Superior temporal gyrus (tissue), 1 donor: ENCODE results near the gene FER.
"Not testable (repeated sequence)": the region's sequence is repeated elsewhere in the genome, so short reads cannot be mapped to it uniquely, and the experiment has no call there.

Source experiments
- DNase-seq: peaks from one replicate; pipeline ENCODE4 v3.0.0-alpha.2; 2016; ENCODE audit errors: extremely low spot score

FER gene

GRCh38 chr5:108953940-108954339 is 206.2 kb downstream of the FER start:
- no peak for DNase-seq

- no peak for DNase-seq
Measured at GRCh38 chr5:108957333-108957732, 209.6 kb downstream of the FER start.

- no peak for DNase-seq
Measured at GRCh38 chr5:108966910-108967309, 219.2 kb downstream of the FER start.

DNA sequence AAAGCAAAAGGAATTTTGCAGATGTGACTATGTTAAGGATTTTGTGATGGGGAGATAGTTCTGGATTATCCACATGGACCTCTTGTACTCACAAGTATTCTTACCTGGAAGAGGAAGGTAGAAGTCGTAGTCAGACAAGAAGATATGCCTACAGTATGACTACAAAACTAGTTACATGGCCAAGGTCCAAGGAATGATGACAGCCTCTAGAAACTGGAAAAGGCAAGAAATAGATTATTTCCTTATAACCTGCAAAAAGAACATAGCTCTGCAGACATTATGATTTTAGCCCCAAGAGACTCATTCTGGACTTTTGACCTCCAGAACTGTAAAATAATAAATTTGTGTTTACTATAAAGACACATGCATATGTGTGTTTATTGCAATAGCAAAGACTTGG is 226.9 kb downstream of the FER start:
- DNase-seq: no peak

GRCh38 chr5:108975697-108976096 is 228.0 kb downstream of the FER start:
- no peak for DNase-seq

- DNase-seq: no peak
Measured at GRCh38 chr5:108983461-108984092, 235.9 kb downstream of the FER start.

DNA sequence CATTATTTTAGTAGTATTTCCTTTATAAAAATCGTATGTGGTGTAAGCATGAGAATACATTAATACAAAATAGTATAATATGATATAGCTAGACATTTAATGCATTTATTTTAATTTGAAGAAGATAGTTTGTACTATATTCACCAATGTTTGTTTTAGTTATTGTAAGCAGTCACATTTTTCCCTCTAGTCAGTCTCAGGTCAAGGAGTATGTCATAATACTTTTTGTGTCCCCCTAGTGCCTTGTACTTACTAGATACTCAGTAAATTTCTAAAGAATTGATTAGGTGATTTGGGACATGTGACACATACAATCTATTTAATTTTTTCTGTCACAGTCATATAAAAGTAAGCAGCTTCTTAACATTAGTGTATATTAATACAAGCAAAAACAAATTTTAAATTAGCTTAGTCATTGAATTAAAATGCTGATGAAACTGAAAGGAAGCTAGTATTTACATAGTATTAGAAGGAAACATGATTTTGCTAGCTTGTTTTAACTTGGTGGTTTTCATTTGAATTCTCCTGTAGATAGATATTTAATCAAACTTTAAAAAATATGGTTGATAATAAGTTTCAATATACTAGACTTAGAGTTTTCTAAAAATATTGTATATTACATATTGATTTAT is 242.2 kb downstream of the FER start:
- no peak for DNase-seq

- DNase-seq: not testable (repeated sequence)
Measured at GRCh38 chr5:108992396-108993085, 244.8 kb downstream of the FER start.

DNA sequence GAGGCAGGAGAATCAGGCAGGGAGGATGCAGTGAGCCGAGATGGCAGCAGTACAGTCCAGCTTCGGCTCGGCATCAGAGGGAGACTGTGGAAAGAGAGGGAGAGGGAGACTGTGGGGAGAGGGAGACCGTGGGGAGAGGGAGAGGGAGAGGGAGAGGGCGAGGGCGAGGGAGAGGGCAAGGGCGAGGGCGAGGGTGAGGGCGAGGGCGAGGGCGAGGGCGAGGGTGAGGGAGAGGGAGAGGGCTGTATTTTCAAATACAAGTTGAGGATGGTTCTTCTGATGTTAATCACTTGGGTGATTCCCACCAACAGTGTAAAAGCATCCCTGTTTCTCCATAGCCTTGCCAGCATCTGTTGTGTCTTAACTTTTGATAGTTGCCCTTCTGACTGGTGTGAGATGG is 245.7 kb downstream of the FER start:
- not testable (repeated sequence) for DNase-seq

DNA sequence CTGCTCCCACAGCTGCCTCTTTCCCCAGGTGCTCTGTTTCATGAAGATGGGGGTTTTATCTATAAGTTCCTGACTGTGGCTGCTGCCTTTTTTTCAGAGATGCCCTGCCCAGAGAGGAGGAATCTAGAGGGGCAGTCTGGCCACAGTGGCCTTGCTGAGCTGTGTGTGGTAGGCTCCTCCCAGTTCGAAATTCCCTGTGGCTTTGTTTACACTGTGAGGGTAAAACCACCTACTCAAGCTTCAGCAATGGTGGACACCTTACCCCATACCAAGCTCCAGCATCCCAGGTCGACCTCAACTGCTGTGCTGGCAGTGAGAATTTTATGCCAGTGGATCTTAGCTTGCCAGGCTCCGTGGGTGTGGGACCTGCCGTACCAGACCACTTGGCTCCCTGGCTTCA is 250.0 kb downstream of the FER start:
- no peak for DNase-seq

GRCh38 chr5:108998216-108998615 is 250.5 kb downstream of the FER start:
- no peak for DNase-seq

DNA sequence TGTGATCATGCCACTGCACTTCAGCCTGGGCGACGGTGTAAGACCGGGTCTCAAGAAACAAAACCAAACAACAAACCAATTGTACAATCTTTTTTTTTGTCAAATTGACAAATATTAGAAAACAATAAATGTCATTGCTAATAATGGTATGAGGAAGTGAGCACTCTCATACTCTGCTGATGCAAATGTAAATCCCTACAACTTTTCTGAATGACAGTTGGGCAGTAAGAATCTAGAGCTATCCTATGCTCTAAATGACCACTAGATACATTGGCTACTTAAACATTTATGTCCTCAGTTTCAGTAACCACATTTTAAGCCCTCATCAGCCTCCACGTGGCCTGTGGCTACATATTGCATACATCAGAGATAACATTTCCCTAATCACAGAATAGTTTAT is 256.2 kb downstream of the FER start:
- DNase-seq: no peak

DNA sequence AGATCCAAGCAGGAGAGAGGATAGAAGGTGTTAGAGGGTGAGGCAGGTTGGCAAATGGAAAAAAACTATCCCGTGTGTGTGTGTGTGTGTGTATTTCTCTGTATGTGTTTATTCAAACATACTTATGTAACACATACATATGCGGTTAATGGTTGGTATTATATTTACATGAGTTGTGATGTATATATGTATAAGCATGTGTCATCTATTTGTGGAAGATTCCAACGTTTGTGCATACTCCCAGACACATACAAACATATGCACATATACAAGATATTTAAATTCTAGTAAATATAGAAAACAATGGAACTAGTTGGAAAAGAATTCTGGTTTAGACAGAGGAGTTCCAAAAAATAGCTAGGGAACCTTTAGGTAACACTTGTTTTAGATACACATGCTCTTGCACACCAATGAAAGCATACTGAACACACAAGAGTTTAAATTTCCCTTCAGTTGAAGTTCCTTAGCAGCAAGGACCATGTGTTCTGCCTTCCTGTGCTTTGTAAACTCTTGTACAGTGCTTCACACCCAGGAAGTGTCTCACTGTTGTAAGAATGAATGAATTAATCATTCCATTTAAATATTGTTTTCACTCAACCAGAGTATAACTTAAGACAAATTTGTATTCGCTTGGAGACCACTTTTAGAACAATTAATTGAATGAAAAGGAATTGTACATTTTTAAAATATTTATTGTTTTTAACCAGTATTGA is 257.8 kb downstream of the FER start:
- no peak for DNase-seq

- no peak for DNase-seq
Measured at GRCh38 chr5:109006129-109006528, 258.4 kb downstream of the FER start.

GRCh38 chr5:109016300-109016699 is 268.6 kb downstream of the FER start:
- DNase-seq: no peak

DNA sequence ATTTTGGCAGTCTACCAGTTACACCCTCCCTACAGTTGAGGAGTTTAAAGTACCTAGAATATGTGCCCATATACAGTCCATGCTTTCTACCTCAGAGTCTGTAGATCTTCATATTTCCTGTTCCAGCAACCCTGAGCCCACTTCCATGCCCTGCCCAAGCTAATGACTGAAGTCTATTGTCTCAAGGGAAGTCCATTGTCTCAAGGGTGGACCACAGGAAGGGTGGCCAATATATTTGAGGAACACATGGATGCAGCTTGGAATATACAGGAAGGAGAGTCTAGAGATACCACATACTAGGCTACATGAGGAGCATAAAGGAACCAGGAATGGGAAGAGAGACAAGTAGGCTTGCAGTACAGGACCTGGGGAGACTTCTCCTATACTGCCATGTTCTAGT is 274.4 kb downstream of the FER start:
- DNase-seq: no peak

- not testable (repeated sequence) for DNase-seq
Measured at GRCh38 chr5:109025729-109026128, 278.0 kb downstream of the FER start.

- no peak for DNase-seq
Measured at GRCh38 chr5:109027983-109028607, 280.4 kb downstream of the FER start.

GRCh38 chr5:109028608-109029299 is 281.1 kb downstream of the FER start:
- DNase-seq: no peak

- DNase-seq: no peak
Measured at GRCh38 chr5:109029847-109030246, 282.1 kb downstream of the FER start.

GRCh38 chr5:109030360-109031143 is 282.9 kb downstream of the FER start:
- DNase-seq: no peak
